ENCODE data around the gene CARD10. TPM values are rescaled to one million over a fixed set of nuclear protein-coding genes. Genes with fewer than 3 reads are reported as not detected.

CARD10 gene
- total and polyA plus RNA-seq, 2 of the 13 experiments (the other 11 are each of a cell fraction or from before 2014, with no cell fraction given) = 35.2 to 55.8 TPM

- TF ChIP-seq FUBP1 (CRISPR knock-in tag; IDR thresholded peaks at IDR 0.05; ENCODE audit: borderline replicate concordance) (no peak), CSRNP1 (CRISPR knock-in tag; IDR thresholded peaks at IDR 0.05) (no peak), RARG (CRISPR knock-in tag; IDR thresholded peaks at IDR 0.05; ENCODE audit: low read depth) (no peak), RXRB (CRISPR knock-in tag; IDR thresholded peaks at IDR 0.05; ENCODE audit: borderline replicate concordance) (peak; percentile 62), FOXJ3 (CRISPR knock-in tag; IDR thresholded peaks at IDR 0.05; ENCODE audit: borderline replicate concordance) (no peak), SMAD9 (CRISPR knock-in tag; IDR thresholded peaks at IDR 0.05) (no peak), CCDC6 (CRISPR knock-in tag; IDR thresholded peaks at IDR 0.05) (no peak; the same call in 1 of the 2 replicates), SMARCE1 (IDR thresholded peaks at IDR 0.05; ENCODE audit: borderline replicate concordance) (no peak)
- TF ChIP-seq, protein P1, sequence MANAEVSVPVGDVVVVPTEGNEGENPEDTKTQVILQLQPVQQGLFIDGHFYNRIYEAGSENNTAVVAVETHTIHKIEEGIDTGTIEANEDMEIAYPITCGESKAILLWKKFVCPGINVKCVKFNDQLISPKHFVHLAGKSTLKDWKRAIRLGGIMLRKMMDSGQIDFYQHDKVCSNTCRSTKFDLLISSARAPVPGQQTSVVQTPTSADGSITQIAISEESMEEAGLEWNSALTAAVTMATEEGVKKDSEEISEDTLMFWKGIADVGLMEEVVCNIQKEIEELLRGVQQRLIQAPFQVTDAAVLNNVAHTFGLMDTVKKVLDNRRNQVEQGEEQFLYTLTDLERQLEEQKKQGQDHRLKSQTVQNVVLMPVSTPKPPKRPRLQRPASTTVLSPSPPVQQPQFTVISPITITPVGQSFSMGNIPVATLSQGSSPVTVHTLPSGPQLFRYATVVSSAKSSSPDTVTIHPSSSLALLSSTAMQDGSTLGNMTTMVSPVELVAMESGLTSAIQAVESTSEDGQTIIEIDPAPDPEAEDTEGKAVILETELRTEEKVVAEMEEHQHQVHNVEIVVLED (CRISPR knock-in tag; IDR thresholded peaks at IDR 0.05; ENCODE audit: borderline replicate concordance) = no peak
- TF ChIP-seq, protein P2, sequence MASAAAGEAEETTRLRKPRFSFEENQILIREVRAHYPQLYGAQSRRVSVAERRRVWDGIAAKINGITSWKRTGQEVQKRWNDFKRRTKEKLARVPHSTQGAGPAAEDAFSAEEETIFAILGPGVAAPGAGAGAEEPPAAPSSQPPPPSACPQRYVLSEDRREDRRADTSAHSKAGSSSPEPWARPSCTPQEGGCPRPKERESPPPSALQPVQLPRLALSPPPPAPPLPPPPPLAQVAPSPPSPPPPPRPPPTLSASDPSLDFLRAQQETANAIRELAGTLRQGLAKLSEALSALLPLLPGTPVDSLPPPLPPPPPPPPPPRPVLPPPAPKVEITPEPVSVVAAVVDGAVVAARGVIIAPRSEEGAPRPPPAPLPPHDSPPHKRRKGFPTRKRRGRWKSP (CRISPR knock-in tag; IDR thresholded peaks at IDR 0.05) = 0 out of 2 replicates have a peak, but pooled peaks have one; percentile 20
- TF ChIP-seq, protein P3, sequence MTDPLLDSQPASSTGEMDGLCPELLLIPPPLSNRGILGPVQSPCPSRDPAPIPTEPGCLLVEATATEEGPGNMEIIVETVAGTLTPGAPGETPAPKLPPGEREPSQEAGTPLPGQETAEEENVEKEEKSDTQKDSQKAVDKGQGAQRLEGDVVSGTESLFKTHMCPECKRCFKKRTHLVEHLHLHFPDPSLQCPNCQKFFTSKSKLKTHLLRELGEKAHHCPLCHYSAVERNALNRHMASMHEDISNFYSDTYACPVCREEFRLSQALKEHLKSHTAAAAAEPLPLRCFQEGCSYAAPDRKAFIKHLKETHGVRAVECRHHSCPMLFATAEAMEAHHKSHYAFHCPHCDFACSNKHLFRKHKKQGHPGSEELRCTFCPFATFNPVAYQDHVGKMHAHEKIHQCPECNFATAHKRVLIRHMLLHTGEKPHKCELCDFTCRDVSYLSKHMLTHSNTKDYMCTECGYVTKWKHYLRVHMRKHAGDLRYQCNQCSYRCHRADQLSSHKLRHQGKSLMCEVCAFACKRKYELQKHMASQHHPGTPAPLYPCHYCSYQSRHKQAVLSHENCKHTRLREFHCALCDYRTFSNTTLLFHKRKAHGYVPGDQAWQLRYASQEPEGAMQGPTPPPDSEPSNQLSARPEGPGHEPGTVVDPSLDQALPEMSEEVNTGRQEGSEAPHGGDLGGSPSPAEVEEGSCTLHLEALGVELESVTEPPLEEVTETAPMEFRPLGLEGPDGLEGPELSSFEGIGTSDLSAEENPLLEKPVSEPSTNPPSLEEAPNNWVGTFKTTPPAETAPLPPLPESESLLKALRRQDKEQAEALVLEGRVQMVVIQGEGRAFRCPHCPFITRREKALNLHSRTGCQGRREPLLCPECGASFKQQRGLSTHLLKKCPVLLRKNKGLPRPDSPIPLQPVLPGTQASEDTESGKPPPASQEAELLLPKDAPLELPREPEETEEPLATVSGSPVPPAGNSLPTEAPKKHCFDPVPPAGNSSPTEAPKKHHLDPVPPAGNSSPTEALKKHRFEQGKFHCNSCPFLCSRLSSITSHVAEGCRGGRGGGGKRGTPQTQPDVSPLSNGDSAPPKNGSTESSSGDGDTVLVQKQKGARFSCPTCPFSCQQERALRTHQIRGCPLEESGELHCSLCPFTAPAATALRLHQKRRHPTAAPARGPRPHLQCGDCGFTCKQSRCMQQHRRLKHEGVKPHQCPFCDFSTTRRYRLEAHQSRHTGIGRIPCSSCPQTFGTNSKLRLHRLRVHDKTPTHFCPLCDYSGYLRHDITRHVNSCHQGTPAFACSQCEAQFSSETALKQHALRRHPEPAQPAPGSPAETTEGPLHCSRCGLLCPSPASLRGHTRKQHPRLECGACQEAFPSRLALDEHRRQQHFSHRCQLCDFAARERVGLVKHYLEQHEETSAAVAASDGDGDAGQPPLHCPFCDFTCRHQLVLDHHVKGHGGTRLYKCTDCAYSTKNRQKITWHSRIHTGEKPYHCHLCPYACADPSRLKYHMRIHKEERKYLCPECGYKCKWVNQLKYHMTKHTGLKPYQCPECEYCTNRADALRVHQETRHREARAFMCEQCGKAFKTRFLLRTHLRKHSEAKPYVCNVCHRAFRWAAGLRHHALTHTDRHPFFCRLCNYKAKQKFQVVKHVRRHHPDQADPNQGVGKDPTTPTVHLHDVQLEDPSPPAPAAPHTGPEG (CRISPR knock-in tag; IDR thresholded peaks at IDR 0.05) = no peak
- TF ChIP-seq, protein P4, sequence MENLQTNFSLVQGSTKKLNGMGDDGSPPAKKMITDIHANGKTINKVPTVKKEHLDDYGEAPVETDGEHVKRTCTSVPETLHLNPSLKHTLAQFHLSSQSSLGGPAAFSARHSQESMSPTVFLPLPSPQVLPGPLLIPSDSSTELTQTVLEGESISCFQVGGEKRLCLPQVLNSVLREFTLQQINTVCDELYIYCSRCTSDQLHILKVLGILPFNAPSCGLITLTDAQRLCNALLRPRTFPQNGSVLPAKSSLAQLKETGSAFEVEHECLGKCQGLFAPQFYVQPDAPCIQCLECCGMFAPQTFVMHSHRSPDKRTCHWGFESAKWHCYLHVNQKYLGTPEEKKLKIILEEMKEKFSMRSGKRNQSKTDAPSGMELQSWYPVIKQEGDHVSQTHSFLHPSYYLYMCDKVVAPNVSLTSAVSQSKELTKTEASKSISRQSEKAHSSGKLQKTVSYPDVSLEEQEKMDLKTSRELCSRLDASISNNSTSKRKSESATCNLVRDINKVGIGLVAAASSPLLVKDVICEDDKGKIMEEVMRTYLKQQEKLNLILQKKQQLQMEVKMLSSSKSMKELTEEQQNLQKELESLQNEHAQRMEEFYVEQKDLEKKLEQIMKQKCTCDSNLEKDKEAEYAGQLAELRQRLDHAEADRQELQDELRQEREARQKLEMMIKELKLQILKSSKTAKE (CRISPR knock-in tag; IDR thresholded peaks at IDR 0.05; ENCODE audit: borderline replicate concordance) = no peak
Observed at GRCh38 chr22:37563153-37564081, 44.2 kb upstream of the CARD10 start (continued).

Measured in HepG2 (cell line).